ENCODE measurements around the gene SNED1. TPM values are rescaled to one million over a fixed set of nuclear protein-coding genes. Genes with fewer than 3 reads are reported as not detected.

The SNED1 gene
- total RNA-seq, 1 donor from 2014 or later, result 0.26 TPM

GRCh38 chr2:241020201-241020600, 21.8 kb downstream of the SNED1 start:
- FAIRE-seq (no peak), DNase-seq (ENCODE audit: low read depth) (no peak)

GRCh38 chr2:241020629-241021190, 22.3 kb downstream of the SNED1 start:
- Histone ChIP-seq H3K27me3 (ENCODE audit: control insufficient read depth, insufficient read depth, low read length) (no peaks in the 10 kb centered on the region), H3K36me3 (ENCODE audit: control insufficient read depth, insufficient read depth, low read length) (no peaks in the 10 kb centered on the region), H3K4me3 (ENCODE audit: low read depth, low read length) (no peak overlapping the region)
- TF ChIP-seq CTCF (IDR thresholded peaks at IDR 0.05; ENCODE audit: insufficient read depth, low read length, severe bottlenecking), result no peak
- no peak for FAIRE-seq
- DNase-seq (ENCODE audit: low read depth), result no peak

More at GRCh38 chr2:241020201-241020600, 21.8 kb downstream of the SNED1 start:
- no peak overlapping the region for H3K4me3 ChIP-seq (ENCODE audit: low read depth, low read length)
- H3K36me3 ChIP-seq (ENCODE audit: control insufficient read depth, insufficient read depth, low read length), result no peaks in the 10 kb centered on the region
- no peak for TF ChIP-seq CTCF (IDR thresholded peaks at IDR 0.05; ENCODE audit: insufficient read depth, low read length, severe bottlenecking)
- no peaks in the 10 kb centered on the region for H3K27me3 ChIP-seq (ENCODE audit: control insufficient read depth, insufficient read depth, low read length)

GRCh38 chr2:241025639-241026038, 27.2 kb downstream of the SNED1 start:
- FAIRE-seq, result no peak
- no peak for DNase-seq (ENCODE audit: low read depth)
- no peak for TF ChIP-seq CTCF (IDR thresholded peaks at IDR 0.05; ENCODE audit: insufficient read depth, low read length, severe bottlenecking)
- Histone ChIP-seq H3K36me3 (ENCODE audit: control insufficient read depth, insufficient read depth, low read length) (no peaks in the 10 kb centered on the region), H3K4me3 (ENCODE audit: low read depth, low read length) (no peak overlapping the region), H3K27me3 (ENCODE audit: control insufficient read depth, insufficient read depth, low read length) (no peaks in the 10 kb centered on the region)

GRCh38 chr2:241029599-241030332, 31.3 kb downstream of the SNED1 start:
- H3K4me3 ChIP-seq (ENCODE audit: low read depth, low read length), result no peak overlapping the region
- DNase-seq (ENCODE audit: low read depth) (no peak), FAIRE-seq (no peak)
- no peak for TF ChIP-seq CTCF (IDR thresholded peaks at IDR 0.05; ENCODE audit: insufficient read depth, low read length, severe bottlenecking)
- H3K36me3 ChIP-seq (ENCODE audit: control insufficient read depth, insufficient read depth, low read length), result no peaks in the 10 kb centered on the region
- no peaks in the 10 kb centered on the region for H3K27me3 ChIP-seq (ENCODE audit: control insufficient read depth, insufficient read depth, low read length)

GRCh38 chr2:241030333-241030680, 31.9 kb downstream of the SNED1 start:
- no peak for TF ChIP-seq CTCF (IDR thresholded peaks at IDR 0.05; ENCODE audit: insufficient read depth, low read length, severe bottlenecking)
- Histone ChIP-seq H3K27me3 (ENCODE audit: control insufficient read depth, insufficient read depth, low read length) (no peaks in the 10 kb centered on the region), H3K4me3 (ENCODE audit: low read depth, low read length) (no peak overlapping the region), H3K36me3 (ENCODE audit: control insufficient read depth, insufficient read depth, low read length) (no peaks in the 10 kb centered on the region)
- no peak for FAIRE-seq
- no peak for DNase-seq (ENCODE audit: low read depth)
